Right lobe of liver (tissue), 4 donors: ENCODE measurements around the gene LRRN2.

Experiments used
- POLR2A ChIP-seq: fragments of 450-650 bp; IDR thresholded peaks from one replicate; pipeline ENCODE4 v1.6.1; 2017; ENCODE audit warnings: antibody characterized with exemption, mild to moderate bottlenecking
- TF ChIP-seq, protein P1 (sequence below), 4 donors: fragments of 200-600 bp in 3 of 4; fragments of 450-650 bp in 1 of 4; IDR thresholded peaks; one replicate each; pipeline versions ENCODE4 v1.5.1 to v1.8.0; 2016 to 2022; ENCODE audit warnings: antibody characterized with exemption in 4 of 4, mild to moderate bottlenecking in 2 of 4
- donor health status: DM: no; HTN: no; CAD: no.
- donor health status: DM: no; HTN: no; CAD: no.
- donor health status: DM: no; HTN: yes; CAD: no.

DNA sequence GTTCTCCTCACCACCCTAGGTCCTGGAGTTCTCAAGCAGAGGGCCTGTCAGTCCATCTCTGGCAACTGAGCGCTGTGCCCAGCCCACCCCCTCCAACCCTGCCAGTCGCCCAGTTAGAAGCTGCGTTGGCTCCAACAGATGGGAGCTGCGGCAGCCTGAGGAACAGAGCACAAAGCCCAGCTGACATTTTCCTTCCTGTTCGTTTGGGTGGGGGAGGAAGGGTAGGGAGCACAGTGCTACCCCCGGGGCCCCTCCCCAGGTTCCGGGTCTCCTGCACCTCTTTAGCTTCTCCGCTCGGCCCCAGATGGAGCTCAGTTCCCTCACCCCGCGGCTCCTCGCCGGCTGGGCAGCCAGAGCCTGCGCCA lies 1.4 kb downstream of the LRRN2 start:
- TF ChIP-seq, protein P1, sequence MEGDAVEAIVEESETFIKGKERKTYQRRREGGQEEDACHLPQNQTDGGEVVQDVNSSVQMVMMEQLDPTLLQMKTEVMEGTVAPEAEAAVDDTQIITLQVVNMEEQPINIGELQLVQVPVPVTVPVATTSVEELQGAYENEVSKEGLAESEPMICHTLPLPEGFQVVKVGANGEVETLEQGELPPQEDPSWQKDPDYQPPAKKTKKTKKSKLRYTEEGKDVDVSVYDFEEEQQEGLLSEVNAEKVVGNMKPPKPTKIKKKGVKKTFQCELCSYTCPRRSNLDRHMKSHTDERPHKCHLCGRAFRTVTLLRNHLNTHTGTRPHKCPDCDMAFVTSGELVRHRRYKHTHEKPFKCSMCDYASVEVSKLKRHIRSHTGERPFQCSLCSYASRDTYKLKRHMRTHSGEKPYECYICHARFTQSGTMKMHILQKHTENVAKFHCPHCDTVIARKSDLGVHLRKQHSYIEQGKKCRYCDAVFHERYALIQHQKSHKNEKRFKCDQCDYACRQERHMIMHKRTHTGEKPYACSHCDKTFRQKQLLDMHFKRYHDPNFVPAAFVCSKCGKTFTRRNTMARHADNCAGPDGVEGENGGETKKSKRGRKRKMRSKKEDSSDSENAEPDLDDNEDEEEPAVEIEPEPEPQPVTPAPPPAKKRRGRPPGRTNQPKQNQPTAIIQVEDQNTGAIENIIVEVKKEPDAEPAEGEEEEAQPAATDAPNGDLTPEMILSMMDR (IDR thresholded peaks at IDR 0.05) = no peak
- no peak for TF ChIP-seq POLR2A
